Measurements from ENCODE around the gene CD226.

DNA sequence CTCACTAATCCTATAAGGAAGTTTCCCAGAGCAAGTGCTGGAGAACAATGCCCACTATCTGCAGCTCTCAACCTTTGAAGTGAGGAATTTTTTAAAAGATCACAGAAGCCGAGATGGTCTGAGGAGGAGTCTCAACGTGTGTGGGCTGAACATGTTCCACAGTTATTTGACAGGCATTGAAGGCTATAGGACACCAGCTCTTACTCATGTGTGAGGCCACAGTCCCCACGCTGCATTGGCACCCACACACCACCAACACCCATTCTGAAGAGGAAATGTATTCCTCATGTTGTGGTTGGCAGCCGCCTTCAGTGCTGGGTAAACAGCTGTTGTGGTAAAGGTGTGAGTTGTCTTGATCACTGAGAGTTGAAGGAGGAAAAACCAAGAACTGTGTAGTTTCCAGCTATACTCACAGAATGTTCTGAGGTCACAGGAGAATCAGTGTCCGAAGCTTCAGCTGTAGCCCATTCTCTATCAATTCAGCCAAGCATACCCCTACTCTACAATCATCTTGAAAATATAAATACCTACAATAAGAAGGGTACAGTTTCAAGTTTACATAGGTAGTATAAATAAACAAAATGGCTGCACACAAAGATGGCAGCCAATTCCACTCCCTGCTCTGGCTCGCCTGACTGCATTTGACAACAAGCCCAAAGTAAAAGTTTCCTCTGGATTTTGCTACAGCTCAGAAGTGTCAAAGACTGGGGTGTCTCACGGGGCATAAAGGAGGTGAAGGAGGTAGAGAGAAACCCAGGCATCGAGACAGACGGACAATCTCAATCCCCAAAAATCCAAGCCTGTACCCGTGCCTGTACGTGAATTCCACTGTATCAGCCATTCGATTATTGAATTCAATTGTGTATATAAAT is 12.1 kb downstream of the CD226 start:
- TF ChIP-seq GLIS3 (CRISPR knock-in tag; IDR thresholded peaks at IDR 0.05), result no peak
- no peak for TF ChIP-seq ZNF70 (CRISPR knock-in tag; IDR thresholded peaks at IDR 0.05)
- TF ChIP-seq, protein P1, sequence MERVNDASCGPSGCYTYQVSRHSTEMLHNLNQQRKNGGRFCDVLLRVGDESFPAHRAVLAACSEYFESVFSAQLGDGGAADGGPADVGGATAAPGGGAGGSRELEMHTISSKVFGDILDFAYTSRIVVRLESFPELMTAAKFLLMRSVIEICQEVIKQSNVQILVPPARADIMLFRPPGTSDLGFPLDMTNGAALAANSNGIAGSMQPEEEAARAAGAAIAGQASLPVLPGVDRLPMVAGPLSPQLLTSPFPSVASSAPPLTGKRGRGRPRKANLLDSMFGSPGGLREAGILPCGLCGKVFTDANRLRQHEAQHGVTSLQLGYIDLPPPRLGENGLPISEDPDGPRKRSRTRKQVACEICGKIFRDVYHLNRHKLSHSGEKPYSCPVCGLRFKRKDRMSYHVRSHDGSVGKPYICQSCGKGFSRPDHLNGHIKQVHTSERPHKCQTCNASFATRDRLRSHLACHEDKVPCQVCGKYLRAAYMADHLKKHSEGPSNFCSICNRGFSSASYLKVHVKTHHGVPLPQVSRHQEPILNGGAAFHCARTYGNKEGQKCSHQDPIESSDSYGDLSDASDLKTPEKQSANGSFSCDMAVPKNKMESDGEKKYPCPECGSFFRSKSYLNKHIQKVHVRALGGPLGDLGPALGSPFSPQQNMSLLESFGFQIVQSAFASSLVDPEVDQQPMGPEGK (CRISPR knock-in tag; IDR thresholded peaks at IDR 0.05; ENCODE audit: borderline replicate concordance), result no peak
- TF ChIP-seq, protein P2, sequence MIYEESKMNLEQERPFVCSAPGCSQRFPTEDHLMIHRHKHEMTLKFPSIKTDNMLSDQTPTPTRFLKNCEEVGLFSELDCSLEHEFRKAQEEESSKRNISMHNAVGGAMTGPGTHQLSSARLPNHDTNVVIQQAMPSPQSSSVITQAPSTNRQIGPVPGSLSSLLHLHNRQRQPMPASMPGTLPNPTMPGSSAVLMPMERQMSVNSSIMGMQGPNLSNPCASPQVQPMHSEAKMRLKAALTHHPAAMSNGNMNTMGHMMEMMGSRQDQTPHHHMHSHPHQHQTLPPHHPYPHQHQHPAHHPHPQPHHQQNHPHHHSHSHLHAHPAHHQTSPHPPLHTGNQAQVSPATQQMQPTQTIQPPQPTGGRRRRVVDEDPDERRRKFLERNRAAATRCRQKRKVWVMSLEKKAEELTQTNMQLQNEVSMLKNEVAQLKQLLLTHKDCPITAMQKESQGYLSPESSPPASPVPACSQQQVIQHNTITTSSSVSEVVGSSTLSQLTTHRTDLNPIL (CRISPR knock-in tag; IDR thresholded peaks at IDR 0.05; ENCODE audit: low read depth), result no peak
- TF ChIP-seq ZFP30 (CRISPR knock-in tag; IDR thresholded peaks at IDR 0.05), result no peak
- TF ChIP-seq, protein P3, sequence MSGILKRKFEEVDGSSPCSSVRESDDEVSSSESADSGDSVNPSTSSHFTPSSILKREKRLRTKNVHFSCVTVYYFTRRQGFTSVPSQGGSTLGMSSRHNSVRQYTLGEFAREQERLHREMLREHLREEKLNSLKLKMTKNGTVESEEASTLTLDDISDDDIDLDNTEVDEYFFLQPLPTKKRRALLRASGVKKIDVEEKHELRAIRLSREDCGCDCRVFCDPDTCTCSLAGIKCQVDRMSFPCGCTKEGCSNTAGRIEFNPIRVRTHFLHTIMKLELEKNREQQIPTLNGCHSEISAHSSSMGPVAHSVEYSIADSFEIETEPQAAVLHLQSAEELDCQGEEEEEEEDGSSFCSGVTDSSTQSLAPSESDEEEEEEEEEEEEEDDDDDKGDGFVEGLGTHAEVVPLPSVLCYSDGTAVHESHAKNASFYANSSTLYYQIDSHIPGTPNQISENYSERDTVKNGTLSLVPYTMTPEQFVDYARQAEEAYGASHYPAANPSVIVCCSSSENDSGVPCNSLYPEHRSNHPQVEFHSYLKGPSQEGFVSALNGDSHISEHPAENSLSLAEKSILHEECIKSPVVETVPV (CRISPR knock-in tag; IDR thresholded peaks at IDR 0.05), result no peak
- TF ChIP-seq PPARA (CRISPR knock-in tag; IDR thresholded peaks at IDR 0.05; ENCODE audit: borderline replicate concordance), result no peak
- no peak for TF ChIP-seq ZNF8 (CRISPR knock-in tag; IDR thresholded peaks at IDR 0.05)
- TF ChIP-seq TOX (CRISPR knock-in tag; IDR thresholded peaks at IDR 0.05; ENCODE audit: borderline replicate concordance), result no peak
